ENCODE data around the gene KCNH1.

GRCh38 chr1:210686841-210687240, 447.1 kb downstream of the KCNH1 start:
- TF ChIP-seq EP300 (IDR thresholded peaks at IDR 0.05; ENCODE audit: borderline replicate concordance): no peak
- no peak for TF ChIP-seq USF1 (IDR thresholded peaks at IDR 0.05)
- TF ChIP-seq NFIC (IDR thresholded peaks at IDR 0.05): no peak
- TF ChIP-seq RAD21 (IDR thresholded peaks at IDR 0.05; ENCODE audit: low read depth): no peak
- no peak for TF ChIP-seq FOXM1 (IDR thresholded peaks at IDR 0.05; ENCODE audit: borderline replicate concordance, low read depth)
- TF ChIP-seq TAF1 (IDR thresholded peaks at IDR 0.05; ENCODE audit: low read depth): no peak
- no peak for TF ChIP-seq EGR1 (IDR thresholded peaks at IDR 0.05)
- TF ChIP-seq REST (IDR thresholded peaks at IDR 0.05; ENCODE audit: low read depth): no peak
- no peak for TF ChIP-seq CEBPB (IDR thresholded peaks at IDR 0.05)
- TF ChIP-seq MAX (IDR thresholded peaks at IDR 0.05): no peak
